Measurements from ENCODE around the gene PTGFRN.

Gene PTGFRN

GRCh38 chr1:116997066-116997465 lies 87.3 kb downstream of the PTGFRN start:
- no peak for DNase-seq (ENCODE audit: low read depth in 2 of 3, low spot score in 2 of 3)

- DNase-seq (ENCODE audit: low read depth in 2 of 3, low spot score in 2 of 3): no peak
Observed at GRCh38 chr1:116997636-116998035, 87.9 kb downstream of the PTGFRN start.

- DNase-seq (ENCODE audit: low read depth in 2 of 3, low spot score in 2 of 3): no peak
Observed at GRCh38 chr1:116999596-116999995, 89.9 kb downstream of the PTGFRN start.

- no peak for DNase-seq (ENCODE audit: low read depth in 2 of 3, low spot score in 2 of 3)
Observed at GRCh38 chr1:117000142-117000541, 90.4 kb downstream of the PTGFRN start.

- no peak for DNase-seq (ENCODE audit: low read depth in 2 of 3, low spot score in 2 of 3)
Observed at GRCh38 chr1:117001254-117001927, 91.7 kb downstream of the PTGFRN start, which contains the start of gene CD101. TSS of gene CD101 (plus strand) at chr1:117001760. CDS start at chr1:117001818, 58 bp downstream.

GRCh38 chr1:117003223-117003875 lies 93.6 kb downstream of the PTGFRN start:
- DNase-seq (ENCODE audit: low read depth in 2 of 3, low spot score in 2 of 3): no peak

GRCh38 chr1:117007719-117008013 lies 98.0 kb downstream of the PTGFRN start:
- no peak for DNase-seq (ENCODE audit: low read depth in 2 of 3, low spot score in 2 of 3)

GRCh38 chr1:117008656-117009055 lies 98.9 kb downstream of the PTGFRN start:
- DNase-seq (ENCODE audit: low read depth in 2 of 3, low spot score in 2 of 3): no peak

- DNase-seq (ENCODE audit: low read depth in 2 of 3, low spot score in 2 of 3): no peak
Observed at GRCh38 chr1:117009132-117009531, 99.4 kb downstream of the PTGFRN start.

- DNase-seq (ENCODE audit: low read depth in 2 of 3, low spot score in 2 of 3): no peak
Observed at GRCh38 chr1:117010310-117010969, 100.7 kb downstream of the PTGFRN start.

- no peak for DNase-seq (ENCODE audit: low read depth in 2 of 3, low spot score in 2 of 3)
Observed at GRCh38 chr1:117011334-117011733, 101.6 kb downstream of the PTGFRN start.

GRCh38 chr1:117013309-117013858 lies 103.7 kb downstream of the PTGFRN start:
- no peak for DNase-seq (ENCODE audit: low read depth in 2 of 3, low spot score in 2 of 3)

- DNase-seq (ENCODE audit: low read depth in 2 of 3, low spot score in 2 of 3): no peak
Observed at GRCh38 chr1:117014209-117014608, 104.5 kb downstream of the PTGFRN start.

- no peak for DNase-seq (ENCODE audit: low read depth in 2 of 3, low spot score in 2 of 3)
Observed at GRCh38 chr1:117015724-117016123, 106.0 kb downstream of the PTGFRN start.

- DNase-seq (ENCODE audit: low read depth in 2 of 3, low spot score in 2 of 3): no peak
Observed at GRCh38 chr1:117017062-117017461, 107.3 kb downstream of the PTGFRN start.

GRCh38 chr1:117017648-117018047 lies 107.9 kb downstream of the PTGFRN start:
- no peak for DNase-seq (ENCODE audit: low read depth in 2 of 3, low spot score in 2 of 3)

GRCh38 chr1:117020526-117021156 lies 110.9 kb downstream of the PTGFRN start:
- no peak for DNase-seq (ENCODE audit: low read depth in 2 of 3, low spot score in 2 of 3)

GRCh38 chr1:117022114-117022513 lies 112.4 kb downstream of the PTGFRN start:
- DNase-seq (ENCODE audit: low read depth in 2 of 3, low spot score in 2 of 3): no peak

- no peak for DNase-seq (ENCODE audit: low read depth in 2 of 3, low spot score in 2 of 3)
Observed at GRCh38 chr1:117025568-117025967, 115.9 kb downstream of the PTGFRN start.

- no peak for DNase-seq (ENCODE audit: low read depth in 2 of 3, low spot score in 2 of 3)
Observed at GRCh38 chr1:117026361-117026760, 116.6 kb downstream of the PTGFRN start.

- no peak for DNase-seq (ENCODE audit: low read depth in 2 of 3, low spot score in 2 of 3)
Observed at GRCh38 chr1:117029685-117030084, 120.0 kb downstream of the PTGFRN start.
